Liver (tissue), 3 donors: Measurements from ENCODE around the gene NFIA.

Source experiments
- GABPA ChIP-seq, 2 donors: IDR thresholded peaks in 1 of 2; conservative IDR thresholded peaks in 1 of 2; 2 replicates each; pipeline ENCODE4 v1.6.1; 2016; ENCODE audit warnings: antibody characterized with exemption in 2 of 2, mild to moderate bottlenecking in 1 of 2, moderate library complexity in 1 of 2
- RAD21 ChIP-seq, 2 donors: IDR thresholded peaks; 2 replicates each; pipeline ENCODE4 v1.6.1; 2016; ENCODE audit warnings: antibody characterized with exemption in 2 of 2, mild to moderate bottlenecking in 2 of 2
- SP1 ChIP-seq: IDR thresholded peaks from 2 replicates; pipeline ENCODE4 v1.6.1; 2018; ENCODE audit warnings: antibody characterized with exemption, mild to moderate bottlenecking
- TAF1 ChIP-seq: conservative IDR thresholded peaks from 2 replicates; pipeline ENCODE4 v1.6.1; 2016; ENCODE audit warnings: antibody characterized with exemption, mild to moderate bottlenecking
- YY1 ChIP-seq: IDR thresholded peaks from 2 replicates; pipeline ENCODE4 v1.6.1; 2016; ENCODE audit warnings: antibody characterized with exemption, mild to moderate bottlenecking
- TF ChIP-seq, protein P1 (sequence below): fragments of 150-350 bp; IDR thresholded peaks from 2 replicates; pipeline ENCODE4 v1.5.1; 2017; ENCODE audit warnings: improper control_type of control experiment, low read depth, low read length; ENCODE audit not compliant: missing input control
- TF ChIP-seq, protein P2 (sequence below): IDR thresholded peaks from 2 replicates; pipeline ENCODE4 v1.6.1; 2016; ENCODE audit warnings: antibody characterized with exemption
- TF ChIP-seq, protein P3 (sequence below): IDR thresholded peaks from 2 replicates; pipeline ENCODE4 v1.6.1; 2016; ENCODE audit warnings: antibody characterized with exemption
- TF ChIP-seq, protein P4 (sequence below): IDR thresholded peaks from 2 replicates; pipeline ENCODE4 v1.6.1; 2016; ENCODE audit warnings: antibody characterized with exemption
- TF ChIP-seq, protein P5 (sequence below): IDR thresholded peaks from 2 replicates; pipeline ENCODE4 v1.6.1; 2016; ENCODE audit warnings: antibody characterized with exemption, mild to moderate bottlenecking
- donor health status: healthy.
- donor health status: healthy.

DNA sequence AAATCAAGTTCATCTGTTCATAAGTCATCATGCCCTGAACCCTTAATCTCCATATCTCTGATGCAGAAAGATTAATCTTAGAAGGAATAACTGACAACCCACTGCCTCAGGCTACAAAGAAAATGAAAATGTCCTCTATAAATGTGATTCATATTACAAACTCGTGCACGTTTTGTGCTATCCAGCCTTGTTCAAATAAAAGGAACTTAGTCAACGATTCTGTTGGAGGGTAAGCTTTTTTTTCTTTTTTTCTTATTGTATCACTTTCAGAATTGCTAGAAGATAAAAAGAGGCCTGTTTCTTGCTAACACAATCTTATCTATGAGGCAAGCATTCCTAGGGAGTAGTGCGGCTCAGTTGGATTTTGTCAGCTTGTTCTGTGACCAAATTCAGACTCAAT, 414.1 kb downstream of the NFIA start:
- TF ChIP-seq, protein P1, sequence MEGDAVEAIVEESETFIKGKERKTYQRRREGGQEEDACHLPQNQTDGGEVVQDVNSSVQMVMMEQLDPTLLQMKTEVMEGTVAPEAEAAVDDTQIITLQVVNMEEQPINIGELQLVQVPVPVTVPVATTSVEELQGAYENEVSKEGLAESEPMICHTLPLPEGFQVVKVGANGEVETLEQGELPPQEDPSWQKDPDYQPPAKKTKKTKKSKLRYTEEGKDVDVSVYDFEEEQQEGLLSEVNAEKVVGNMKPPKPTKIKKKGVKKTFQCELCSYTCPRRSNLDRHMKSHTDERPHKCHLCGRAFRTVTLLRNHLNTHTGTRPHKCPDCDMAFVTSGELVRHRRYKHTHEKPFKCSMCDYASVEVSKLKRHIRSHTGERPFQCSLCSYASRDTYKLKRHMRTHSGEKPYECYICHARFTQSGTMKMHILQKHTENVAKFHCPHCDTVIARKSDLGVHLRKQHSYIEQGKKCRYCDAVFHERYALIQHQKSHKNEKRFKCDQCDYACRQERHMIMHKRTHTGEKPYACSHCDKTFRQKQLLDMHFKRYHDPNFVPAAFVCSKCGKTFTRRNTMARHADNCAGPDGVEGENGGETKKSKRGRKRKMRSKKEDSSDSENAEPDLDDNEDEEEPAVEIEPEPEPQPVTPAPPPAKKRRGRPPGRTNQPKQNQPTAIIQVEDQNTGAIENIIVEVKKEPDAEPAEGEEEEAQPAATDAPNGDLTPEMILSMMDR = no peak
- TF ChIP-seq, protein P2, sequence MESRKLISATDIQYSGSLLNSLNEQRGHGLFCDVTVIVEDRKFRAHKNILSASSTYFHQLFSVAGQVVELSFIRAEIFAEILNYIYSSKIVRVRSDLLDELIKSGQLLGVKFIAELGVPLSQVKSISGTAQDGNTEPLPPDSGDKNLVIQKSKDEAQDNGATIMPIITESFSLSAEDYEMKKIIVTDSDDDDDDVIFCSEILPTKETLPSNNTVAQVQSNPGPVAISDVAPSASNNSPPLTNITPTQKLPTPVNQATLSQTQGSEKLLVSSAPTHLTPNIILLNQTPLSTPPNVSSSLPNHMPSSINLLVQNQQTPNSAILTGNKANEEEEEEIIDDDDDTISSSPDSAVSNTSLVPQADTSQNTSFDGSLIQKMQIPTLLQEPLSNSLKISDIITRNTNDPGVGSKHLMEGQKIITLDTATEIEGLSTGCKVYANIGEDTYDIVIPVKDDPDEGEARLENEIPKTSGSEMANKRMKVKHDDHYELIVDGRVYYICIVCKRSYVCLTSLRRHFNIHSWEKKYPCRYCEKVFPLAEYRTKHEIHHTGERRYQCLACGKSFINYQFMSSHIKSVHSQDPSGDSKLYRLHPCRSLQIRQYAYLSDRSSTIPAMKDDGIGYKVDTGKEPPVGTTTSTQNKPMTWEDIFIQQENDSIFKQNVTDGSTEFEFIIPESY = no peak
- no peak for TF ChIP-seq TAF1
- TF ChIP-seq RAD21 (IDR thresholded peaks at IDR 0.05) = no peak
- no peak for TF ChIP-seq SP1
- TF ChIP-seq, protein P3, sequence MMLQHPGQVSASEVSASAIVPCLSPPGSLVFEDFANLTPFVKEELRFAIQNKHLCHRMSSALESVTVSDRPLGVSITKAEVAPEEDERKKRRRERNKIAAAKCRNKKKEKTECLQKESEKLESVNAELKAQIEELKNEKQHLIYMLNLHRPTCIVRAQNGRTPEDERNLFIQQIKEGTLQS = no peak
- no peak for TF ChIP-seq YY1
- TF ChIP-seq GABPA (IDR thresholded peaks at IDR 0.05 in 1 of 2, conservative IDR thresholded peaks at IDR 0.05 in 1 of 2) = no peak
- TF ChIP-seq, protein P4, sequence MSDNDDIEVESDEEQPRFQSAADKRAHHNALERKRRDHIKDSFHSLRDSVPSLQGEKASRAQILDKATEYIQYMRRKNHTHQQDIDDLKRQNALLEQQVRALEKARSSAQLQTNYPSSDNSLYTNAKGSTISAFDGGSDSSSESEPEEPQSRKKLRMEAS = no peak
- TF ChIP-seq, protein P5, sequence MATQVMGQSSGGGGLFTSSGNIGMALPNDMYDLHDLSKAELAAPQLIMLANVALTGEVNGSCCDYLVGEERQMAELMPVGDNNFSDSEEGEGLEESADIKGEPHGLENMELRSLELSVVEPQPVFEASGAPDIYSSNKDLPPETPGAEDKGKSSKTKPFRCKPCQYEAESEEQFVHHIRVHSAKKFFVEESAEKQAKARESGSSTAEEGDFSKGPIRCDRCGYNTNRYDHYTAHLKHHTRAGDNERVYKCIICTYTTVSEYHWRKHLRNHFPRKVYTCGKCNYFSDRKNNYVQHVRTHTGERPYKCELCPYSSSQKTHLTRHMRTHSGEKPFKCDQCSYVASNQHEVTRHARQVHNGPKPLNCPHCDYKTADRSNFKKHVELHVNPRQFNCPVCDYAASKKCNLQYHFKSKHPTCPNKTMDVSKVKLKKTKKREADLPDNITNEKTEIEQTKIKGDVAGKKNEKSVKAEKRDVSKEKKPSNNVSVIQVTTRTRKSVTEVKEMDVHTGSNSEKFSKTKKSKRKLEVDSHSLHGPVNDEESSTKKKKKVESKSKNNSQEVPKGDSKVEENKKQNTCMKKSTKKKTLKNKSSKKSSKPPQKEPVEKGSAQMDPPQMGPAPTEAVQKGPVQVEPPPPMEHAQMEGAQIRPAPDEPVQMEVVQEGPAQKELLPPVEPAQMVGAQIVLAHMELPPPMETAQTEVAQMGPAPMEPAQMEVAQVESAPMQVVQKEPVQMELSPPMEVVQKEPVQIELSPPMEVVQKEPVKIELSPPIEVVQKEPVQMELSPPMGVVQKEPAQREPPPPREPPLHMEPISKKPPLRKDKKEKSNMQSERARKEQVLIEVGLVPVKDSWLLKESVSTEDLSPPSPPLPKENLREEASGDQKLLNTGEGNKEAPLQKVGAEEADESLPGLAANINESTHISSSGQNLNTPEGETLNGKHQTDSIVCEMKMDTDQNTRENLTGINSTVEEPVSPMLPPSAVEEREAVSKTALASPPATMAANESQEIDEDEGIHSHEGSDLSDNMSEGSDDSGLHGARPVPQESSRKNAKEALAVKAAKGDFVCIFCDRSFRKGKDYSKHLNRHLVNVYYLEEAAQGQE = no peak
